ENCODE measurements around the gene COL4A3.

Gene COL4A3

DNA sequence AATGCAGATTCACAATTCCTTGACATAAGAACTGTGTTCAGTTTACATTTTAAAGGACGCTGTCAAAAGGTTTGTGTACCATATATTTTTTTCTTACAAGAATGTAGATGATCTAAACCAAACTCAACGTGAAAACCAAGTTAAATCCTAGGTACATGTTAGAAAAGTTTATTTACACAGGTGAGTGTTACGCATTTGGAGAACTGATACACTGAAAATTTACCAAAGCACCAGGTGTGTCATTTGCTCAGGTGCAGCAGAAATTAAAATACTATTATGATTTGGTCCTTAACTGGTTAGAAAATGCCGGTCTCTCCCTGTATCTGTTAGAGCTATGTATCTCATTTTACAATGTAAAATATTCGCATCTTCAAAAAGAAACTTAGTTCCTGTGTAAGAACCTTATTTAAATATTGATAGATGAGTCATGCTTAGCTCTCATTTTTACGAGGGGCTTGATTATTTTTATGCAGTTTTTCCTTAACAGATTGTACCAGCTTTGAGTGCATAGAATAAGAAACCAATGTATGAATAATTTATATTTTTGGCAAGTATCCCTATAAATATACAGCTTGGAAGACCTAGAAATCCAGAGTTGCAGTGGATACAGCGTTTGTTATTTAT lies 185.7 kb downstream of the COL4A3 start:
- no peak for DNase-seq

DNA sequence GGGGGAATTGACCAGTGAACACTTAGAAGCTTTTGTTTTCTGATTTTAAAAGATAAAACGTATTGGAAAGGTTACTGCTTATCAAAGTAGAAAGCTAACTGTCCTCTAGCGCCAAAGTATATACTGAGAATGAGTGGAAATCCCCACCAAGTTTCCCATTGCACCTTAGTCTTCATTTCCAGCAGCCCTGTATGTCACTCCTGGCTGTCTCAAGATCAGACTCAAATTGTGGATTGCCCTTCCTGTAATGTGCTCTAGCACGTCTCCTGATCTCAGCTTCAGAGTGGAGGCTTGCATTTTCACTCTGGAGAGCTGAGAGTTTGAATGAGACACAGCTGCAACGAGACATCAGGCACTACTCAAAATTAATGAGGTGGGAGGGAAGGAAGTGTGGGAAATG lies 187.2 kb downstream of the COL4A3 start:
- no peak for DNase-seq

DNA sequence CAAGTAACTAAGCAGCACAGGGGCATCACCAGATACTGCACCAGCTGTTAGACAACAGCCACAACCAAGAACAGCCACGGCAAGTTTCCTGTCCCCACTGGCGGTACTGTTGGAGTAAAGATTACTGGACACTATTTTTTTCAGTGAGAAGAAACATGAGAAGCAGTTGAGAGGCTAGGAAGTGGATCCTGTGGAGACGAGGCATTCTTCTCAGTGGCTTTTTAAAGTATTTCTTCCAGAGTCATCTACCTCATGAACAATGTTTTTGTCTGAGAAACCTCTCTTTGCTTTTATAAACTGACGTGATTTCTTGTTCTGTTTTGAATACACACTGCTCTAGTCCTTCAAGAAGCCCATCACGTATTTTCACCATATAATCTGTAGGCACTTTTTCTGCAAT lies 195.9 kb downstream of the COL4A3 start:
- DNase-seq: no peak

DNA sequence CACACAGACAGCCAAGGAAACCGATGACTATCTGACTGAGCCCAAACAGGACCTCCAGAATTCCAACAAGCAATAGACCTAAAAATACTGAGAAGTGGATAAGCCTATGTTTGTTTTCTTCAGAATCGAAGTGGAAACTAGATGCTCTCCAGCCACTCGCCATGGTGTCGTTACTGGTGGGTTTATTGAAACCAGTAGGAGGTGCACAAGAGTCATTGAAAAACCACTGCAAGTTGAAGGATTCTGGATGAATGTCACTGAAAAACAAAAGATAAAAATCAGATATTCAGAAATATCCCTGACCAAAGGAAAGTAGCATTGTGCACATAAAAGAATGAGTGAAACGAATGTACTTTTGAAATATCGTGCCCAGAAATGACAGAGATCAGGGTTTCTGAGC lies 199.3 kb downstream of the COL4A3 start:
- DNase-seq: no peak

Measured in NCI-H2227 treated with DMSO at 0.1 percent for 48 hours (cell line).